Astrocyte of the cerebellum (primary cell): ENCODE data around the gene PTGIR.

Experiments
- DNase-seq: peaks from one replicate; pipeline ENCODE4 v3.0.0-alpha.2; 2011; ENCODE audit warnings: low read depth
- H3K4me3 ChIP-seq: 2 replicates; pipeline ENCODE4 v1.5.1; 2011; ENCODE audit warnings: mild to moderate bottlenecking, low read depth, low read length, moderate library complexity
- CTCF ChIP-seq: IDR thresholded peaks from 2 replicates; pipeline ENCODE4 v1.5.1; 2012; ENCODE audit warnings: low read length, low read depth, moderate library complexity, mild to moderate bottlenecking; ENCODE audit errors: missing control alignments
- in situ Hi-C: cut with HindIII; loops from 2 replicates; pipeline ENCODE4 v1.10.0; 2017; ENCODE audit warnings: low sequenced_read_pairs

PTGIR gene

GRCh38 chr19:46660551-46661019 lies 35.7 kb upstream of the PTGIR start:
- H3K4me3 ChIP-seq = peak overlapping the region; percentile 49
- in situ Hi-C loops = no loop called here
- TF ChIP-seq CTCF = no peak
- DNase-seq = no peak

GRCh38 chr19:46660008-46660517 lies 35.2 kb upstream of the PTGIR start:
- in situ Hi-C loops = no loop called here
- no peak for DNase-seq
- TF ChIP-seq CTCF = no peak
- H3K4me3 ChIP-seq = peak overlapping the region; percentile 49

GRCh38 chr19:46659151-46660007 lies 34.5 kb upstream of the PTGIR start:
- TF ChIP-seq CTCF = no peak
- DNase-seq = no peak
- in situ Hi-C loops = no loop called here
- peak overlapping the region; percentile 49 for H3K4me3 ChIP-seq

- in situ Hi-C loops = no loop called here
- no peak for TF ChIP-seq CTCF
- no peak overlapping the region for H3K4me3 ChIP-seq
- no peak for DNase-seq
Measured at GRCh38 chr19:46656541-46656940, 31.7 kb upstream of the PTGIR start.

GRCh38 chr19:46654621-46655152 lies 29.8 kb upstream of the PTGIR start:
- no peak overlapping the region for H3K4me3 ChIP-seq
- no peak for DNase-seq
- in situ Hi-C loops = no loop called here
- no peak for TF ChIP-seq CTCF

GRCh38 chr19:46650445-46650844 lies 25.6 kb upstream of the PTGIR start:
- TF ChIP-seq CTCF = no peak
- DNase-seq = no peak
- H3K4me3 ChIP-seq = no peak overlapping the region
- in situ Hi-C loops = no loop called here
